Measurements from ENCODE around the gene PLSCR5.

The PLSCR5 gene

GRCh38 chr3:146544929-146545528 is 60.1 kb downstream of the PLSCR5 start:
- no peak for DNase-seq

- DNase-seq, result peak in 55 of 56 donors; percentile 6 to 85 (median 66)
Observed at GRCh38 chr3:146544002-146544928, 60.9 kb downstream of the PLSCR5 start, which contains the start of gene PLSCR1. TSS of gene PLSCR1 (minus strand) at chr3:146544607. CDS start at chr3:146536552, 8,055 bp downstream.

- DNase-seq, result no peak
Observed at GRCh38 chr3:146543461-146544001, 61.6 kb downstream of the PLSCR5 start.

- DNase-seq, result no peak
Observed at GRCh38 chr3:146542978-146543377, 62.2 kb downstream of the PLSCR5 start.

- no peak for DNase-seq
Observed at GRCh38 chr3:146542179-146542578, 63.0 kb downstream of the PLSCR5 start.

GRCh38 chr3:146540978-146541377 is 64.2 kb downstream of the PLSCR5 start:
- no peak for DNase-seq

- DNase-seq, result no peak
Observed at GRCh38 chr3:146540236-146540635, 64.9 kb downstream of the PLSCR5 start.

- DNase-seq, result no peak
Observed at GRCh38 chr3:146539315-146539714, 65.8 kb downstream of the PLSCR5 start.

- no peak for DNase-seq
Observed at GRCh38 chr3:146537603-146538002, 67.5 kb downstream of the PLSCR5 start.

GRCh38 chr3:146536681-146537080 is 68.5 kb downstream of the PLSCR5 start:
- peak in 1 of 56 donors; percentile 5 for DNase-seq
